HG03571 (cell line): ENCODE measurements around the gene IGSF9B.

ENCODE experiments used
- ATAC-seq: cut with Tn5 transposase; IDR thresholded peaks from one replicate; pipeline ENCODE4 v1.9.1; 2021; ENCODE audit not compliant: unreplicated experiment

Gene IGSF9B

DNA sequence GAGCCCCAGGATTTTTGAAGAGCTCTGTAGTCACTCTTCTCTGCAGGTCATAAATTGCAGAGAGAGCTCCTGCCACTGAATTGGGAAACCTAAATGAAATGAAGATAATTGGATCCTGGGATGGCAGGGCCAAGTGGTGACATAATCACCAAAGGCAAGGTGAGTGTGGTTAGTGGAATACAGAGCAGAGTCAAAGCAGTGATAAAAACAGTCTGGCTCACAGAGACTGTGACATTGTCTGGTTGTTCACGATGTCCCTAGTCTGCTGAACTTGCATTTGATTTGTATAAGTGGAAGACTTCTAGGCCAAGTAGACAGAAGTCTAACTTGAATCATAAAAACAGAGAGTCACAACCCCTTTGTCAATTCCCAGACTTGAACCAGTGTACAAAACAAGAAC, 84.6 kb downstream of the IGSF9B start:
- ATAC-seq, result no peak

DNA sequence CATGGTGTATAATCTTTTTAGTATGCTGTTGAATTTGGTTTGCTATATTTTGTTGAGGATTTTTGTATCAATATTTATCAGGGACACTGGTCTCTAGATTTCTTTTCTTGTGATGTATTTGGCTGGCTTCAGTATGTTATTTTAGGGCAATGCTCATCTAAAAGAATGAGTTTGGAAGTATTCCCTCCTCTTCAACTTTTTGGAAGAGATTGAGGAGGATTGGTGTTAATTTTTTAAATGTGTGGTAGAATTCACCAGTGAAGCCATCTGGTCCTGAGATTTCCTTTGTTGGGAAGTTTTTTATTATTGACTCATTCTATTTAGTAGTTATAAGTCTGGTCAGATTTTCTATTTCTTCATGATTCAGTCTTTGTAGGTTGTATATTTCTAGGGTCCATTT, 89.3 kb downstream of the IGSF9B start:
- no peak for ATAC-seq

DNA sequence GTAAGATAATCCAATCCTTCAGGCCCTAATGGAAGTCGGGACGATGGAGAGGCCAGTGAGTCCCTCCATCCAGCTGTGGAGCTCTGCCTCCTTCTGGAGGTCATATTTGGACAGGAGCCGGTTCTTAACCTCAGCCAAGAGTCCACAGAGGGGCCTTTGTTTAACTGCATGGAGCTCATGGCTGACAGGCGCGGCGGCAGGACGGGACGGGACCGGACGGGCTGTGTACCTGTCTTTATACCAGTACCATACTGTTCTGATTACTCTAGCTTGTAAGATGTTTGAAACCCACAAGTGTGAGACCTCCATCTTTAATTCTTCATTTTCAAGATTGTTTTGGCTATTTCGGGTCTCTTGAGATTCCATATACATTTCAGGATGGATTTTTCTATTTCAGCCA, 91.3 kb downstream of the IGSF9B start:
- no peak for ATAC-seq

DNA sequence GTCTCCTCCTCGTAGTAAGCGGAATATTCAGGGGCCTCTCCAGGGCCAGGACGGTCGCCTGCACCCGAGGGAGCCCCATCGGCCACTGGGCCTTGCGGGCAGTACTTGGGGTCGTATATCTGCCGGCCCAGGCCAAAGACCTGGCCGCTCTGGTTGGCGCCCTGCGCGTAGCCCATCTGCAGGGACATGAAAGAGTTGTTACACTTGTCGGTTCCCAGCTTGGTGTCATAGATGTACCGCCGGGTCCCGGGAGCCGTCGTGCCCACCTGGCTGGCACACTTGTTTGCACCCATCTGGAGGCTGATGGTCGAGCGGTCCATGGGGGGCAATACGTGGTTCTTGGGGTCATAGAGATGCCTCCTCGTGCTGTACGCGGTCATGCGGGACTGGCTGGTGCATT, 92.0 kb downstream of the IGSF9B start:
- no peak for ATAC-seq

GRCh38 chr11:133860151-133860550, 96.6 kb downstream of the IGSF9B start:
- no peak for ATAC-seq
